T-helper 17 cell (primary cell): ENCODE results near the gene EMILIN2. TPM values are rescaled to one million over a fixed set of nuclear protein-coding genes. Genes with fewer than 3 reads are reported as not detected.

ENCODE experiments used
- ATAC-seq: fragments of 150-1000 bp; cut with Tn5 transposase; 2 replicates; pipeline ENCODE4 v1.10.0; 2021; ENCODE audit warnings: mild to moderate bottlenecking, moderate library complexity
- DNase-seq, 3 donors: peaks; one replicate each; pipeline versions ENCODE4 v3.0.0 to v3.0.0-alpha.2; 2020 to 2021
- H3K9me3 ChIP-seq: one replicate; pipeline ENCODE4 v1.7.0; 2013; ENCODE audit warnings: low read length, mild to moderate bottlenecking; ENCODE audit not compliant: control insufficient read depth, poor library complexity, severe bottlenecking
- H3K27ac Mint-ChIP-seq: one replicate; pipeline ENCODE4 v1.8.0; 2022; ENCODE audit warnings: mild to moderate bottlenecking, moderate library complexity, mixed read lengths
- H3K27me3 Mint-ChIP-seq: one replicate; pipeline ENCODE4 v1.8.0; 2022; ENCODE audit warnings: mixed read lengths
- H3K36me3 Mint-ChIP-seq: one replicate; pipeline ENCODE4 v1.8.0; 2022; ENCODE audit warnings: low read depth, mixed read lengths
- H3K4me1 Mint-ChIP-seq: one replicate; pipeline ENCODE4 v1.8.0; 2022; ENCODE audit warnings: mild to moderate bottlenecking, mixed read lengths
- H3K4me3 Mint-ChIP-seq: one replicate; pipeline ENCODE4 v1.8.0; 2022; ENCODE audit warnings: mild to moderate bottlenecking, moderate library complexity, mixed read lengths
- total RNA-seq, 4 donors: library from RNA in 2 of 4; stranded (reverse) in 2 of 4; gene quantifications; one replicate each; pipeline ENCODE4 v1.2.3 and lab custom pipeline; 2022 to 2026

The EMILIN2 gene
- total RNA-seq, 2 donors from 2014 or later = 5.8 to 9.9 TPM

GRCh38 chr18:2890606-2891005 lies 43.8 kb downstream of the EMILIN2 start:
- ATAC-seq = no peak
- no peaks in the 10 kb centered on the region for H3K36me3 Mint-ChIP-seq
- H3K4me1 Mint-ChIP-seq = peaks cover 34% of the 10 kb centered on the region
- DNase-seq = no peak
- H3K4me3 Mint-ChIP-seq = peak overlapping the region; percentile 90
- peak overlapping the region; percentile 79 for H3K27ac Mint-ChIP-seq
- H3K9me3 ChIP-seq = peaks cover 3% of the 10 kb centered on the region
- no peaks in the 10 kb centered on the region for H3K27me3 Mint-ChIP-seq

- Mint-ChIP-seq H3K27ac (peak overlapping the region; percentile 79), H3K4me3 (peak overlapping the region; percentile 90), H3K27me3 (no peaks in the 10 kb centered on the region), H3K4me1 (peaks cover 34% of the 10 kb centered on the region), H3K36me3 (no peaks in the 10 kb centered on the region)
- peak; percentile 18 for ATAC-seq
- H3K9me3 ChIP-seq = peaks cover under 1% of the 10 kb centered on the region
- no peak for DNase-seq
Measured at GRCh38 chr18:2891526-2892431, 45.0 kb downstream of the EMILIN2 start.

GRCh38 chr18:2893056-2893455 lies 46.2 kb downstream of the EMILIN2 start:
- no peaks in the 10 kb centered on the region for H3K36me3 Mint-ChIP-seq
- no peak for DNase-seq
- no peaks in the 10 kb centered on the region for H3K9me3 ChIP-seq
- no peaks in the 10 kb centered on the region for H3K27me3 Mint-ChIP-seq
- H3K4me3 Mint-ChIP-seq = peak overlapping the region; percentile 90
- ATAC-seq = peak; percentile 10
- H3K4me1 Mint-ChIP-seq = peaks cover 34% of the 10 kb centered on the region
- H3K27ac Mint-ChIP-seq = peak overlapping the region; percentile 79

GRCh38 chr18:2893676-2894075 lies 46.9 kb downstream of the EMILIN2 start:
- H3K27ac Mint-ChIP-seq = peak overlapping the region; percentile 79

GRCh38 chr18:2894131-2894840 lies 47.5 kb downstream of the EMILIN2 start:
- ATAC-seq = no peak
- H3K4me1 Mint-ChIP-seq = peaks cover 34% of the 10 kb centered on the region
- H3K27ac Mint-ChIP-seq = peak overlapping the region; percentile 79
- H3K9me3 ChIP-seq = no peaks in the 10 kb centered on the region
- H3K4me3 Mint-ChIP-seq = peak overlapping the region; percentile 59
- DNase-seq = no peak
- H3K27me3 Mint-ChIP-seq = no peaks in the 10 kb centered on the region
- H3K36me3 Mint-ChIP-seq = no peaks in the 10 kb centered on the region

More at GRCh38 chr18:2893676-2894075, 46.9 kb downstream of the EMILIN2 start:
- Mint-ChIP-seq H3K4me3 (no peak overlapping the region), H3K36me3 (no peaks in the 10 kb centered on the region), H3K4me1 (peaks cover 34% of the 10 kb centered on the region), H3K27me3 (no peaks in the 10 kb centered on the region)
- DNase-seq (no peak), ATAC-seq (no peak)
- no peaks in the 10 kb centered on the region for H3K9me3 ChIP-seq

- DNase-seq (no peak), ATAC-seq (no peak)
- Mint-ChIP-seq H3K4me1 (peaks cover 31% of the 10 kb centered on the region), H3K4me3 (no peak overlapping the region), H3K27ac (peak overlapping the region; percentile 79), H3K27me3 (no peaks in the 10 kb centered on the region), H3K36me3 (no peaks in the 10 kb centered on the region)
- no peaks in the 10 kb centered on the region for H3K9me3 ChIP-seq
Measured at GRCh38 chr18:2894841-2895370, 48.1 kb downstream of the EMILIN2 start.

- peak overlapping the region; percentile 14 for H3K27ac Mint-ChIP-seq
- H3K36me3 Mint-ChIP-seq = no peaks in the 10 kb centered on the region
- no peak overlapping the region for H3K4me3 Mint-ChIP-seq
- H3K4me1 Mint-ChIP-seq = peaks cover 26% of the 10 kb centered on the region
- no peak for DNase-seq
- H3K27me3 Mint-ChIP-seq = no peaks in the 10 kb centered on the region
- H3K9me3 ChIP-seq = no peaks in the 10 kb centered on the region
- no peak for ATAC-seq
Measured at GRCh38 chr18:2895391-2895790, 48.6 kb downstream of the EMILIN2 start.

GRCh38 chr18:2896990-2897389 lies 50.2 kb downstream of the EMILIN2 start:
- H3K4me1 Mint-ChIP-seq = peaks cover 11% of the 10 kb centered on the region
- no peak for DNase-seq
- no peaks in the 10 kb centered on the region for H3K27me3 Mint-ChIP-seq
- ATAC-seq = no peak
- H3K27ac Mint-ChIP-seq = no peak overlapping the region
- H3K4me3 Mint-ChIP-seq = no peak overlapping the region
- no peaks in the 10 kb centered on the region for H3K36me3 Mint-ChIP-seq
- H3K9me3 ChIP-seq = no peaks in the 10 kb centered on the region

- Mint-ChIP-seq H3K4me1 (peaks cover 8% of the 10 kb centered on the region), H3K27ac (no peak overlapping the region), H3K4me3 (no peak overlapping the region), H3K27me3 (no peaks in the 10 kb centered on the region), H3K36me3 (no peaks in the 10 kb centered on the region)
- ATAC-seq (no peak), DNase-seq (no peak)
- no peaks in the 10 kb centered on the region for H3K9me3 ChIP-seq
Measured at GRCh38 chr18:2897448-2898185, 50.8 kb downstream of the EMILIN2 start.

GRCh38 chr18:2898186-2898640 lies 51.4 kb downstream of the EMILIN2 start:
- DNase-seq (no peak), ATAC-seq (no peak)
- peaks cover 5% of the 10 kb centered on the region for H3K4me1 Mint-ChIP-seq
- H3K36me3 Mint-ChIP-seq = no peaks in the 10 kb centered on the region
- H3K9me3 ChIP-seq = no peaks in the 10 kb centered on the region
- H3K27me3 Mint-ChIP-seq = no peaks in the 10 kb centered on the region
- no peak overlapping the region for H3K4me3 Mint-ChIP-seq
- no peak overlapping the region for H3K27ac Mint-ChIP-seq

- H3K27ac Mint-ChIP-seq = no peak overlapping the region
- no peak overlapping the region for H3K4me3 Mint-ChIP-seq
- H3K4me1 Mint-ChIP-seq = no peaks in the 10 kb centered on the region
- H3K9me3 ChIP-seq = no peaks in the 10 kb centered on the region
- H3K36me3 Mint-ChIP-seq = no peaks in the 10 kb centered on the region
- DNase-seq (no peak), ATAC-seq (no peak)
- H3K27me3 Mint-ChIP-seq = no peaks in the 10 kb centered on the region
Measured at GRCh38 chr18:2900684-2901422, 54.0 kb downstream of the EMILIN2 start.

- H3K4me1 Mint-ChIP-seq = no peaks in the 10 kb centered on the region
- ATAC-seq (no peak), DNase-seq (no peak)
- H3K36me3 Mint-ChIP-seq = no peaks in the 10 kb centered on the region
- H3K9me3 ChIP-seq = no peaks in the 10 kb centered on the region
- no peak overlapping the region for H3K27ac Mint-ChIP-seq
- no peak overlapping the region for H3K4me3 Mint-ChIP-seq
- H3K27me3 Mint-ChIP-seq = no peaks in the 10 kb centered on the region
Measured at GRCh38 chr18:2901423-2901985, 54.7 kb downstream of the EMILIN2 start.
